Stimulated activated CD4-positive, alpha-beta T cell treated with anti-CD3 and anti-CD28 coated beads, Interleukin-12 subunit alpha, Interleukin-12 subunit beta, amount 100 ng/mL, for 48 hours (primary cell): ENCODE measurements around the gene MOV10.
"Not testable (repeated sequence)": the region's sequence is repeated elsewhere in the genome, so short reads cannot be mapped to it uniquely, and the experiment has no call there.

Experiments used
- DNase-seq, 3 donors: peaks; one replicate each; pipeline ENCODE4 v3.0.0-alpha.2; 2020; ENCODE audit warnings: low read depth in 2 of 3, low spot score in 1 of 3

MOV10 gene

GRCh38 chr1:112712191-112712590, 37.7 kb downstream of the MOV10 start:
- no peak for DNase-seq

- no peak for DNase-seq
Measured at GRCh38 chr1:112712701-112713128, 38.3 kb downstream of the MOV10 start.

- no peak for DNase-seq
Measured at GRCh38 chr1:112713466-112714312, 39.2 kb downstream of the MOV10 start.

GRCh38 chr1:112714313-112715263, 40.1 kb downstream of the MOV10 start:
- DNase-seq = no peak

GRCh38 chr1:112715264-112716053, 41.0 kb downstream of the MOV10 start, which contains the start of gene PPM1J:
PPM1J (minus strand) TSS chr1:112715332; CDS start chr1:112715301, 31 bp downstream.
- DNase-seq = peak; percentile 92 to 95 (median 94)

- DNase-seq = peak; percentile 61 to 82 (median 71)
Measured at GRCh38 chr1:112716133-112716720, 41.8 kb downstream of the MOV10 start.

GRCh38 chr1:112717263-112717873, 42.9 kb downstream of the MOV10 start:
- no peak for DNase-seq

- DNase-seq = peak; percentile 59 to 79 (median 60)
Measured at GRCh38 chr1:112718691-112719418, 44.4 kb downstream of the MOV10 start.

- DNase-seq = no peak
Measured at GRCh38 chr1:112719706-112720105, 45.2 kb downstream of the MOV10 start.

GRCh38 chr1:112720800-112721199, 46.3 kb downstream of the MOV10 start:
- DNase-seq = no peak

- DNase-seq = not testable (repeated sequence)
Measured at GRCh38 chr1:112721294-112721693, 46.8 kb downstream of the MOV10 start.

- no peak for DNase-seq
Measured at GRCh38 chr1:112721966-112722524, 47.6 kb downstream of the MOV10 start.

- DNase-seq = no peak
Measured at GRCh38 chr1:112722601-112723510, 48.4 kb downstream of the MOV10 start.

- DNase-seq = no peak
Measured at GRCh38 chr1:112723511-112723839, 49.0 kb downstream of the MOV10 start.

- not testable (repeated sequence) for DNase-seq
Measured at GRCh38 chr1:112724240-112724639, 49.8 kb downstream of the MOV10 start.

GRCh38 chr1:112727716-112728115, 53.3 kb downstream of the MOV10 start:
- no peak for DNase-seq

- not testable (repeated sequence) for DNase-seq
Measured at GRCh38 chr1:112728306-112728971, 54.0 kb downstream of the MOV10 start.

- DNase-seq = not testable (repeated sequence)
Measured at GRCh38 chr1:112729011-112729410, 54.6 kb downstream of the MOV10 start.
